H1 (cell line): Measurements from ENCODE around the gene ZNF488. TPM values are rescaled to one million over a fixed set of nuclear protein-coding genes. Genes with fewer than 3 reads are reported as not detected.

Experiments used
- CTCF ChIA-PET: fragments of 300-600 bp; sonication (Branson Sonifier 250); formaldehyde crosslinking; loops from one replicate; lab custom pipeline; 2021; ENCODE audit not compliant: partially characterized antibody; lab: Charles Lee
- POLR2A ChIA-PET: fragments of 300-600 bp; sonication (Branson Sonifier 250); formaldehyde crosslinking; loops from one replicate; lab custom pipeline; 2021; ENCODE audit warnings: inconsistent platforms; ENCODE audit not compliant: partially characterized antibody; lab: Charles Lee
- DNase-seq, 2 experiments: peaks; one replicate each; pipeline versions ENCODE4 v3.0.0 to v3.0.0-alpha.2; 2010 to 2022; ENCODE audit warnings: low spot score in 2 of 2, low read depth in 1 of 2, mixed read lengths in 1 of 2
- FAIRE-seq: peaks from 2 replicates; lab custom pipeline; 2011; peaks lifted over from hg19 to GRCh38; lab: Jason Lieb, UNC
- H2AFZ ChIP-seq: 2 replicates; pipeline ENCODE4 v1.8.1; 2012; ENCODE audit warnings: low read length, inconsistent platforms
- H2AK5ac ChIP-seq: 2 replicates; pipeline ENCODE4 v1.6.1; 2013; ENCODE audit warnings: low read depth, low read length
- H2BK120ac ChIP-seq: replicated peaks from 2 replicates; pipeline ENCODE3; 2013; ENCODE audit warnings: low read depth, low read length, inconsistent platforms
- H2BK12ac ChIP-seq: 2 replicates; pipeline ENCODE4 v1.6.1; 2013; ENCODE audit warnings: low read depth, low read length
- H2BK15ac ChIP-seq: 2 replicates; pipeline ENCODE4 v1.6.1; 2013; ENCODE audit warnings: low read length
- H2BK20ac ChIP-seq: 2 replicates; pipeline ENCODE4 v1.6.1; 2013; ENCODE audit warnings: low read length
- H2BK5ac ChIP-seq: 2 replicates; pipeline ENCODE4 v1.6.1; 2013; ENCODE audit warnings: low read depth, low read length
- H3K14ac ChIP-seq: 2 replicates; pipeline ENCODE4 v1.6.1; 2013; ENCODE audit warnings: inconsistent platforms; ENCODE audit not compliant: insufficient read length
- H3K18ac ChIP-seq: 2 replicates; pipeline ENCODE4 v1.6.1; 2013; ENCODE audit warnings: low read length; ENCODE audit errors: extremely low read depth
- H3K23ac ChIP-seq: 2 replicates; pipeline ENCODE4 v1.6.1; 2013; ENCODE audit warnings: inconsistent platforms; ENCODE audit not compliant: insufficient read length
- H3K23me2 ChIP-seq: 2 replicates; pipeline ENCODE4 v1.6.1; 2013; ENCODE audit warnings: low read depth, low read length
- H3K27ac ChIP-seq: 2 replicates; pipeline ENCODE4 v1.6.1; 2011; ENCODE audit warnings: low read depth, low read length, inconsistent platforms
- H3K27me3 ChIP-seq, 4 experiments: replicated peaks in 1 of 4; 1 replicate in 1 of 4; 2 replicates in 3 of 4; pipeline versions ENCODE4 v1.6.1 to v1.8.1; 2011 to 2013; ENCODE audit warnings: low read length in 3 of 4, mild to moderate bottlenecking in 3 of 4, inconsistent platforms in 2 of 4, mixed read lengths in 2 of 4, moderate library complexity in 1 of 4; ENCODE audit not compliant: control insufficient read depth in 3 of 4, insufficient read depth in 3 of 4; ENCODE audit errors: extremely low read depth in 1 of 4
- H3K36me3 ChIP-seq, 4 experiments: 2 replicates each; pipeline versions ENCODE4 v1.6.1 to v1.8.1; 2011 to 2013; ENCODE audit warnings: mild to moderate bottlenecking in 4 of 4, low read length in 3 of 4, moderate library complexity in 2 of 4, control low read depth in 1 of 4, inconsistent platforms in 1 of 4; ENCODE audit not compliant: insufficient read depth in 4 of 4, control insufficient read depth in 2 of 4
- H3K4ac ChIP-seq: replicated peaks from 2 replicates; pipeline ENCODE3; 2013; ENCODE audit warnings: low read length, low read depth, mixed read lengths, inconsistent platforms; ENCODE audit not compliant: insufficient read length
- H3K4me1 ChIP-seq, 4 experiments: replicated peaks in 1 of 4; 1 replicate in 1 of 4; 2 replicates in 3 of 4; pipeline versions ENCODE4 v1.6.1 to v1.8.1; 2011 to 2013; ENCODE audit warnings: low read length in 3 of 4, inconsistent platforms in 2 of 4, mixed read lengths in 1 of 4; ENCODE audit not compliant: insufficient read depth in 4 of 4, control insufficient read depth in 3 of 4
- H3K4me2 ChIP-seq, 2 experiments: 2 replicates each; pipeline versions ENCODE4 v1.6.1 to v1.8.1; 2011 to 2013; ENCODE audit warnings: low read depth in 2 of 2, low read length in 2 of 2, control low read depth in 1 of 2, inconsistent platforms in 1 of 2, mild to moderate bottlenecking in 1 of 2; ENCODE audit not compliant: insufficient read depth in 1 of 2
- H3K4me3 ChIP-seq, 4 experiments: fragments of 200-600, 300-600 bp in 1 of 4; sonication (generic), shearing (Covaris generic), sonication (Bioruptor Twin) in 1 of 4; 2 replicates each; pipeline versions ENCODE4 v1.5.1 to v1.8.1; 2011 to 2016; ENCODE audit warnings: low read length in 4 of 4, low read depth in 3 of 4, control low read depth in 2 of 4, inconsistent platforms in 2 of 4, mild to moderate bottlenecking in 2 of 4, mixed read lengths in 1 of 4, moderate library complexity in 1 of 4; ENCODE audit not compliant: insufficient read depth in 2 of 4; ENCODE audit errors: extremely low read depth in 1 of 4
- H3K56ac ChIP-seq: replicated peaks from 2 replicates; pipeline ENCODE3; 2013; ENCODE audit warnings: low read depth, mild to moderate bottlenecking, mixed read lengths, low read length, inconsistent platforms; ENCODE audit not compliant: insufficient read length
- H3K79me1 ChIP-seq: 2 replicates; pipeline ENCODE4 v1.6.1; 2013; ENCODE audit warnings: low read depth, low read length, control low read depth
- H3K79me2 ChIP-seq, 2 experiments: 2 replicates each; pipeline versions ENCODE4 v1.6.1 to v1.8.1; 2012 to 2013; ENCODE audit warnings: low read length in 2 of 2, mild to moderate bottlenecking in 2 of 2, inconsistent platforms in 1 of 2; ENCODE audit not compliant: insufficient read depth in 2 of 2, control insufficient read depth in 1 of 2
- H3K9ac ChIP-seq, 4 experiments: replicated peaks in 1 of 4; 1 replicate in 1 of 4; 2 replicates in 3 of 4; pipeline versions ENCODE4 v1.6.1 to v1.8.1; 2011 to 2013; ENCODE audit warnings: low read depth in 3 of 4, low read length in 3 of 4, control low read depth in 2 of 4, mild to moderate bottlenecking in 2 of 4, moderate library complexity in 2 of 4, inconsistent platforms in 1 of 4; ENCODE audit errors: extremely low read depth in 1 of 4
- H3K9me3 ChIP-seq, 2 experiments: 2 replicates each; pipeline versions ENCODE4 v1.6.1 to v1.8.1; 2012 to 2013; ENCODE audit warnings: mild to moderate bottlenecking in 2 of 2, moderate library complexity in 2 of 2, control low read depth in 1 of 2, inconsistent platforms in 1 of 2, low read depth in 1 of 2, low read length in 1 of 2, mixed read lengths in 1 of 2; ENCODE audit not compliant: insufficient read depth in 2 of 2
- H4K20me1 ChIP-seq, 2 experiments: replicated peaks in 1 of 2; 2 replicates each; pipeline versions ENCODE3 to v1.8.1; 2011 to 2013; ENCODE audit warnings: inconsistent platforms in 2 of 2, low read length in 2 of 2, mild to moderate bottlenecking in 1 of 2; ENCODE audit not compliant: insufficient read depth in 2 of 2, control insufficient read depth in 1 of 2
- H4K5ac ChIP-seq: 2 replicates; pipeline ENCODE4 v1.6.1; 2013; ENCODE audit warnings: low read length, low read depth, mixed read lengths, inconsistent platforms; ENCODE audit not compliant: insufficient read length
- H4K8ac ChIP-seq: 2 replicates; pipeline ENCODE4 v1.8.0; 2013; ENCODE audit warnings: mild to moderate bottlenecking, moderate library complexity, low read length, inconsistent platforms; ENCODE audit not compliant: insufficient read depth; ENCODE audit errors: extremely low read depth
- H4K91ac ChIP-seq: replicated peaks from 2 replicates; pipeline ENCODE3; 2013; ENCODE audit warnings: low read length, mixed read lengths, inconsistent platforms; ENCODE audit not compliant: insufficient read length
- EP300 ChIP-seq, 2 experiments: IDR thresholded peaks; 1 replicate in 1 of 2; 2 replicates in 1 of 2; pipeline ENCODE4 v1.6.1; 2011 to 2012; ENCODE audit warnings: low read depth in 2 of 2, low read length in 2 of 2, mild to moderate bottlenecking in 2 of 2, borderline replicate concordance in 1 of 2, inconsistent platforms in 1 of 2, moderate library complexity in 1 of 2
- GTF2F1 ChIP-seq: IDR thresholded peaks from 2 replicates; pipeline ENCODE4 v1.6.1; 2012; ENCODE audit warnings: low read depth, low read length, improper control_type of control experiment, borderline replicate concordance
- JUND ChIP-seq: IDR thresholded peaks from 2 replicates; pipeline ENCODE4 v1.6.1; 2011; ENCODE audit warnings: mild to moderate bottlenecking, improper control_type of control experiment, low read length
- RXRA ChIP-seq: IDR thresholded peaks from 2 replicates; pipeline ENCODE4 v1.6.1; 2011; ENCODE audit warnings: low read depth, mild to moderate bottlenecking, low read length, moderate library complexity; ENCODE audit not compliant: insufficient read depth
- WGBS, 2 experiments: shearing (Covaris generic) in 1 of 2; methylation state at CpG; one replicate each; pipeline versions ENCODE4 v1.1.6 to v1.1.7; 2013 to 2015; ENCODE audit warnings: low lambda C conversion rate in 2 of 2, mixed read lengths in 2 of 2, inconsistent platforms in 1 of 2, low coverage in 1 of 2, missing lambda C conversion rate in 1 of 2; ENCODE audit not compliant: insufficient replicate concordance in 2 of 2, insufficient coverage in 1 of 2, insufficient read length in 1 of 2; ENCODE audit errors: extremely low coverage in 1 of 2, missing lambda C conversion rate in 1 of 2; 5-methylcytosine and 5-hydroxymethylcytosine counted together
- polyA plus RNA-seq, 7 experiments: library from polyadenylated mRNA; depleted of rRNA in 3 of 7; stranded (reverse) in 5 of 7; unstranded in 2 of 7; fragments of >200 nt in 5 of 7; fragments of 200-250 nt in 2 of 7; gene quantifications; 1 replicate in 5 of 7; 2 replicates in 1 of 7; 4 replicates in 1 of 7; pipeline versions ENCODE4 v1.2.1 to v1.2.3, GENCODE V29; 2011 to 2013; ENCODE audit warnings: missing spikeins in 2 of 7, mixed read lengths in 2 of 7
- total RNA-seq: library from RNA; stranded (reverse); fragmentation: NEBNext Ultra II Directional; extraction: Animal tissue kit (Norgen Biotek cat#: 25700); gene quantifications from 2 replicates; pipeline ENCODE4 v1.2.1, GENCODE V29; 2021

The ZNF488 gene
- total and polyA plus RNA-seq, 2 of the 8 experiments (the other 6 are each of a cell fraction or from before 2014, with no cell fraction given): 7.9 to 11.4 TPM

DNA sequence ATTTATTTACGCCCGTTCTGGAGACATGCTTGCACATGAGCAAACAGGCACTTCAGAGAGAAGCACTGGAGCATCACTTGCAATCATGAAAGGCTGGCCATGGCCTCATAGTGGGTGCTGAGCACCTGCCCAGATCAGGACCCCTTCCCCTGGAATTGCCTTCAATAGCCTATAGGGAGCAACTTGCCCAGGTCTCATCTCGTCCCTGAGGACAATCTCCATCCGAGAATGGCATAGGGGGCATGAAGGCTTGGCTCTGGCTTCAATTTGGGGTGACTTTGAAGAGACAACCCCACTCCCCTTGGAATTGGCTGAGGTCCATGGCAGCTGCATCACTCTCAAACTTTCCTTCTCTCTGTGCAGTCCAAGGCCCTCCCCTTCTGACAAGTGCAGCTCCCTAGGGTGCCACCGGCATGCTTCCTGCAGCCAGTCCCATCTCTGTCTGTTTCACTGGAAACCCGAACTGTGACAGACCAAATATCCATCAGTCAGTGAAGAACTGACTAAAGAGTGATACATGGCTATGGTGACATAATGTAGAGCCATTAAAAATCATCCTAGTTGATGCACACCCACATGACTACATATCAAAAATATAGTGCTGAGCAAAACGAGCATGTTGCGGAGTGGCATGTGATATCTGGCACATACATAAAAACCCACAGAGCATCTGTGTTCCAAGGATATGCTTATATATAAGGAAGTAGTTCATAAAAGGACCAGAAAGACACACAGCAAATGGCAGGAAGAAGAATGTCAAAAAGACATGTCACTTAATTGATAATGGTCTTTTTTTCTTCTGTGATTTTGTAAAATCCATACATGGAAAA lies 49.4 kb downstream of the ZNF488 start:
- Histone ChIP-seq H2BK12ac (no peak overlapping the region), H3K23me2 (no peaks in the 10 kb centered on the region), H3K56ac (no peak overlapping the region), H3K27me3 (no peaks in the 10 kb centered on the region), H3K9me3 (no peaks in the 10 kb centered on the region), H4K8ac (no peak overlapping the region), H2BK5ac (no peak overlapping the region), H3K23ac (no peak overlapping the region), H3K79me2 (no peaks in the 10 kb centered on the region), H3K14ac (no peak overlapping the region), H2BK120ac (no peak overlapping the region), H4K91ac (no peak overlapping the region), H3K9ac (no peak overlapping the region), H2AK5ac (no peak overlapping the region), H3K79me1 (no peaks in the 10 kb centered on the region), H3K4me2 (no peak overlapping the region), H4K20me1 (no peaks in the 10 kb centered on the region), H3K36me3 (no peaks in the 10 kb centered on the region), H3K4me1 (no peaks in the 10 kb centered on the region), H3K27ac (no peak overlapping the region), H3K18ac (no peak overlapping the region), H2BK20ac (no peak overlapping the region), H2AFZ (no peak overlapping the region), H3K4me3 (no peak overlapping the region), H4K5ac (no peak overlapping the region), H3K4ac (no peak overlapping the region), H2BK15ac (peak overlapping the region; percentile 33; the same call in 1 of the 2 replicates)
- DNase-seq: no peak
- no peak for FAIRE-seq
- TF ChIP-seq GTF2F1 (no peak), EP300 (IDR thresholded peaks at IDR 0.05; ENCODE audit: borderline replicate concordance in 1 of 2, low read depth in 2 of 2, low read length in 2 of 2) (no peak), JUND (no peak), RXRA (no peak)
- ChIA-PET POLR2A (no interaction called here), CTCF (interaction anchor here (1.4 to 1.5 kb wide), 3 partner anchors 19 to 27 kb away, joined by 3 to 4 read pairs (median 3); no protein-coding TSS in a partner anchor)
- 88% methylated on average over 8 of the region's 8 CpGs; no CpG with 5 or more reads in 1 of the 2 experiments for WGBS, 2 experiments
